GM18520 (cell line): ENCODE measurements around the gene ADGRG4.
"Not testable (repeated sequence)": the region's sequence is repeated elsewhere in the genome, so short reads cannot be mapped to it uniquely, and the experiment has no call there.

ENCODE experiments used
- ATAC-seq: cut with Tn5 transposase; IDR thresholded peaks from one replicate; pipeline ENCODE4 v1.9.1; 2021; ENCODE audit not compliant: unreplicated experiment

The ADGRG4 gene

GRCh38 chrX:136300721-136301120 is at the start of gene ADGRG4:
Gene ADGRG4, plus strand, starts transcription at chrX:136300963. Its CDS starts 7,815 bp downstream, at chrX:136308778.
- not testable (repeated sequence) for ATAC-seq

- ATAC-seq: peak; percentile 74
Measured at GRCh38 chrX:136251041-136251991, 49.4 kb upstream of the ADGRG4 start, which contains the start of gene MAP7D3. Gene MAP7D3, minus strand, starts transcription at chrX:136251400. Its CDS starts 42 bp downstream, at chrX:136251358.

- ATAC-seq: no peak
Measured at GRCh38 chrX:136255541-136255940, 45.2 kb upstream of the ADGRG4 start.

- ATAC-seq: no peak
Measured at GRCh38 chrX:136256026-136256425, 44.7 kb upstream of the ADGRG4 start.

- no peak for ATAC-seq
Measured at GRCh38 chrX:136258951-136259350, 41.8 kb upstream of the ADGRG4 start.

- no peak for ATAC-seq
Measured at GRCh38 chrX:136259543-136259942, 41.2 kb upstream of the ADGRG4 start.

GRCh38 chrX:136260776-136261175 is 40.0 kb upstream of the ADGRG4 start:
- ATAC-seq: no peak

GRCh38 chrX:136261321-136261720 is 39.4 kb upstream of the ADGRG4 start:
- no peak for ATAC-seq

GRCh38 chrX:136262243-136262642 is 38.5 kb upstream of the ADGRG4 start:
- no peak for ATAC-seq

- no peak for ATAC-seq
Measured at GRCh38 chrX:136262812-136263315, 37.9 kb upstream of the ADGRG4 start.

GRCh38 chrX:136266828-136267227 is 33.9 kb upstream of the ADGRG4 start:
- ATAC-seq: no peak

- ATAC-seq: no peak
Measured at GRCh38 chrX:136268051-136269048, 32.4 kb upstream of the ADGRG4 start.

- ATAC-seq: no peak
Measured at GRCh38 chrX:136269921-136270320, 30.8 kb upstream of the ADGRG4 start.

- ATAC-seq: no peak
Measured at GRCh38 chrX:136271300-136271699, 29.5 kb upstream of the ADGRG4 start.

GRCh38 chrX:136272325-136272724 is 28.4 kb upstream of the ADGRG4 start:
- ATAC-seq: no peak

GRCh38 chrX:136273986-136274385 is 26.8 kb upstream of the ADGRG4 start:
- ATAC-seq: no peak

- no peak for ATAC-seq
Measured at GRCh38 chrX:136275553-136275952, 25.2 kb upstream of the ADGRG4 start.

- ATAC-seq: not testable (repeated sequence)
Measured at GRCh38 chrX:136286375-136286774, 14.4 kb upstream of the ADGRG4 start.

GRCh38 chrX:136291824-136292223 is 8.9 kb upstream of the ADGRG4 start:
- no peak for ATAC-seq

- no peak for ATAC-seq
Measured at GRCh38 chrX:136292656-136293055, 8.1 kb upstream of the ADGRG4 start.

GRCh38 chrX:136295380-136295779 is 5.4 kb upstream of the ADGRG4 start:
- no peak for ATAC-seq
